ENCODE measurements around the gene ZNF222. TPM values are rescaled to one million over a fixed set of nuclear protein-coding genes. Genes with fewer than 3 reads are reported as not detected.
A peak's percentile ranks its signal among the peaks of the same experiment; 100 is the strongest.

Gene ZNF222
- total RNA-seq, 1 experiment from 2014 or later = 9.3 TPM

DNA sequence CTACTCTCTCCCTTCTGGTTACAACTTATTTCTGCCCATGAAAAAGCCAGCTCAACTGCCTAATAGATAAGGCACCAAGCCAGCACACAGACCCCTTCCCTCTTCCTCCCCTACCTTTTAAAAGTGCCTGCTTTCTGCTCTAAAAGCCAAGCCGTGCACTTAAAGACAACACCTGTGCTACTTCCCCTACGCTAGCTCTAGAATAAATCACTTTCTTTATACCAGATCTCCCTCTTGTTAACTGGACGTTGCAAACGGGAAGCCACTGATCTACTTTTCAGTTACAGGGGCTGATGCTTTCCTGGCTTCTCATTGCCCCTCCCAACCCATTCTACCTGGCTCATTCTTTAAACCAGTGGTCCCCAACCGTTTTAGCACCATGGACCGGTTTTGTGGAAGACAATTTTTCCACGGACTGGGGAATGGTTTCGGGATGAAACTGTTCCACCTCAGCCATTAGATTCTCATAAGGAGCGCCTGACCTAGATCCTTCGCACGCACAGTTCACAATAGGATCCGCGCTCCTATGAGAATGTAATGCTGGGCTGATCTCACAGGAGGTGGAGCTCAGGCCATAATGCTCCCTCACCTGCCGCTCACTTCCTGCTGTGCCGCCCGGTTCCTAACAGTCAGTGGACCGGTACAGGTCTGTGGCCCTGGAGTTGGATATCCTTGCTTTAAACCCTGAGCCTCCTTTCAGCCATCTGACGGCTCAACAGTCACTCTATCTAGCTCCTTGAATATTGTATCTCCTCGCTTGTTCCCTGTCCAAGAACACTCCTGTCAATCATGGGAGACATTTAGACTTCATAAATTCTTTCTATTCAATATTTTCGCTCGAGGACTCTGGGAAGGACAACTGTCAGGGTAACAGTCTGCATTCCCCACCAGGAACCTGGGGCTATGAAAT, 25.8 kb downstream of the ZNF222 start:
- DNase-seq (ENCODE audit: low spot score) = peak; percentile 1
- H3K27me3 ChIP-seq (replicated peaks; ENCODE audit: insufficient read depth, low read depth, low read length, poor library complexity) = peaks cover 20% of the 10 kb centered on the region
- CTCF ChIA-PET = interaction anchor here (0.6 kb wide), 1 partner anchor 65 kb away, joined by 3 read pairs; no protein-coding TSS in a partner anchor
- intact Hi-C loops (cut with micrococcal nuclease; ENCODE audit: unreplicated experiment) = no loop called here
- no peaks in the 10 kb centered on the region for H3K36me3 ChIP-seq (ENCODE audit: insufficient read depth, low read length, poor library complexity, severe bottlenecking)
- peak overlapping the region; percentile 58 for H3K4me3 ChIP-seq (ENCODE audit: low read depth, low read length, poor library complexity, severe bottlenecking)
- BruUV-seq (replicated peaks) = no TSS peak
- H3K9me3 ChIP-seq (ENCODE audit: low read depth, low read length, poor library complexity, severe bottlenecking) = no peaks in the 10 kb centered on the region
- H3K4me1 ChIP-seq (ENCODE audit: insufficient read depth, low read length, poor library complexity, severe bottlenecking) = peaks cover 3% of the 10 kb centered on the region
- no peak for TF ChIP-seq EZH2 (IDR thresholded peaks at IDR 0.05; ENCODE audit: borderline replicate concordance, low read depth, low read length, poor library complexity, severe bottlenecking)
- POLR2A ChIA-PET (ENCODE audit: low non-redundant PET) = no interaction called here
- H3K27ac ChIP-seq (ENCODE audit: low read depth, low read length, poor library complexity, severe bottlenecking) = no peak overlapping the region

DNA sequence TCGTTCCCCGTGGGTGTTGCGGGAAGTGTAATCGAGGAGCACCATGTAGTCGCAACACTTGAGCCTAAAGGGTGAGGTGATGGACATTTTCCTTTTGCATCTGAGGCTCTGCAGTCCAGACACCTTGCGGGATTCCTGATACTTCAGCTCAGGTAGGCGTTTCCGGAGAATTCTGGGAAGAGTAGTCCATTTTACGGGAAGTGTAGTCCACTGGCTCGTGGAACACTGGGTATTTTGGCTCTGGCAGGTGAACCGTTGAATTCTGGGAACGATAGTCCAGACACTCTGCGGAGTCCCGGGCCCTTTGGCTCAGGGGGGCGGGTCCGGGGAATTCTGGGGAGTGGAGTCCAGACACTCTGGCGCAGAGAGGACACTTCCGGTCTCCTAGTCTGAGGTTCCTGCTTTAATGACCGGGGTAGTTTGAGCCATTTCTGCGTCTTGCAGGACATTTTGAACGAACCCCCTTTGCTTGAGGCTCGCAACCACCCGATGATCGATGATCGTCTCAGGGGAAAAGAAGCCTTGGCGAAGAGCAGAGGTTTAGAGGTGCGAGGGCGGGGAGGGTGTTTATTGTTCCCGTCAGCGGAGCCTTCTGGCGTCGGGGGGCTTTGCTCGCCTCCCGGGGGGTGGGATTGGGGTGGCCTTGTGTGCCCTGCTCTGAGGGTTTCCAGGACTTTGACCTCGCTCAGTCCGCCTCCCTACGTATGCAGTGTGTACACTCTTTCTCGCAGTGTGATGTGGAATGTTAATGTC, 26.6 kb downstream of the ZNF222 start, which contains the start of gene ZNF223:
ZNF223 (plus strand) TSS at position 387 of the 753 bp plus-strand sequence. CDS start 3,141 bp downstream, outside the sequence.
- intact Hi-C loops (cut with micrococcal nuclease; ENCODE audit: unreplicated experiment) = no loop called here
- CTCF ChIA-PET = no interaction called here
- H3K4me3 ChIP-seq (ENCODE audit: low read depth, low read length, poor library complexity, severe bottlenecking) = peak within 1 kb of the TSS; percentile 58
- TF ChIP-seq EZH2 (IDR thresholded peaks at IDR 0.05; ENCODE audit: borderline replicate concordance, low read depth, low read length, poor library complexity, severe bottlenecking) = no peak
- TF ChIP-seq, protein P1, sequence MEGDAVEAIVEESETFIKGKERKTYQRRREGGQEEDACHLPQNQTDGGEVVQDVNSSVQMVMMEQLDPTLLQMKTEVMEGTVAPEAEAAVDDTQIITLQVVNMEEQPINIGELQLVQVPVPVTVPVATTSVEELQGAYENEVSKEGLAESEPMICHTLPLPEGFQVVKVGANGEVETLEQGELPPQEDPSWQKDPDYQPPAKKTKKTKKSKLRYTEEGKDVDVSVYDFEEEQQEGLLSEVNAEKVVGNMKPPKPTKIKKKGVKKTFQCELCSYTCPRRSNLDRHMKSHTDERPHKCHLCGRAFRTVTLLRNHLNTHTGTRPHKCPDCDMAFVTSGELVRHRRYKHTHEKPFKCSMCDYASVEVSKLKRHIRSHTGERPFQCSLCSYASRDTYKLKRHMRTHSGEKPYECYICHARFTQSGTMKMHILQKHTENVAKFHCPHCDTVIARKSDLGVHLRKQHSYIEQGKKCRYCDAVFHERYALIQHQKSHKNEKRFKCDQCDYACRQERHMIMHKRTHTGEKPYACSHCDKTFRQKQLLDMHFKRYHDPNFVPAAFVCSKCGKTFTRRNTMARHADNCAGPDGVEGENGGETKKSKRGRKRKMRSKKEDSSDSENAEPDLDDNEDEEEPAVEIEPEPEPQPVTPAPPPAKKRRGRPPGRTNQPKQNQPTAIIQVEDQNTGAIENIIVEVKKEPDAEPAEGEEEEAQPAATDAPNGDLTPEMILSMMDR (conservative IDR thresholded peaks at IDR 0.05; ENCODE audit: low read depth, low read length) = no peak
- POLR2A ChIA-PET (ENCODE audit: low non-redundant PET) = interaction anchor here (0.6 kb wide), 1 partner anchor 22 kb away, joined by 3 read pairs; no protein-coding TSS in a partner anchor
- peak within 1 kb of the TSS; percentile 28 for H3K27ac ChIP-seq (ENCODE audit: low read depth, low read length, poor library complexity, severe bottlenecking)
- no peaks in the 10 kb centered on the region for H3K36me3 ChIP-seq (ENCODE audit: insufficient read depth, low read length, poor library complexity, severe bottlenecking)
- H3K9me3 ChIP-seq (ENCODE audit: low read depth, low read length, poor library complexity, severe bottlenecking) = no peaks in the 10 kb centered on the region
- DNase-seq (ENCODE audit: low spot score) = peak; percentile 97
- peaks cover 20% of the 10 kb centered on the region for H3K27me3 ChIP-seq (replicated peaks; ENCODE audit: insufficient read depth, low read depth, low read length, poor library complexity)
- peaks cover 3% of the 10 kb centered on the region for H3K4me1 ChIP-seq (ENCODE audit: insufficient read depth, low read length, poor library complexity, severe bottlenecking)
- BruUV-seq (replicated peaks) = no TSS peak

DNA sequence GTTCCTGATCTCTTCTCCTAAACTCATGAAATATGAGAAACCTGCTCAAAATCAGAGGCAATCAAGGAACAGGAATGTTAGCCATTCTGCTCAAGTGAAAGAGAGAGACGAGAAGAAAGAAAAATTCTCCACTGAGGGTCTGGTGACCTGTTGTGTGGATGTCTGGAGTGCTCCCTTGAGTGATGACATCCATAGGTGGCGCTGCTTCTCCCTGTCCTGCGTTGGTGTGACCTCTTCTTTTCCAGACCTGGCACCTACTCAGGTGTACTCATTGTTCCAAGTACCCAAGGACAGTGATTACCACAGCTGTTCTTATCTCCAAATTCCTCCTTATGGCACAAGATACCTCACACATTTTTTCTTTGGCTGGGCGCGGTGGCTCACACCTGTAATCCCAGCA, 30.7 kb downstream of the ZNF222 start:
- TF ChIP-seq, protein P1 (conservative IDR thresholded peaks at IDR 0.05; ENCODE audit: low read depth, low read length) = no peak
- TF ChIP-seq EZH2 (IDR thresholded peaks at IDR 0.05; ENCODE audit: borderline replicate concordance, low read depth, low read length, poor library complexity, severe bottlenecking) = no peak
- CTCF ChIA-PET = no interaction called here
- BruUV-seq (replicated peaks) = no TSS peak
- Histone ChIP-seq H3K27ac (ENCODE audit: low read depth, low read length, poor library complexity, severe bottlenecking) (no peak overlapping the region), H3K36me3 (ENCODE audit: insufficient read depth, low read length, poor library complexity, severe bottlenecking) (no peaks in the 10 kb centered on the region), H3K9me3 (ENCODE audit: low read depth, low read length, poor library complexity, severe bottlenecking) (no peaks in the 10 kb centered on the region), H3K4me3 (ENCODE audit: low read depth, low read length, poor library complexity, severe bottlenecking) (no peak overlapping the region), H3K27me3 (replicated peaks; ENCODE audit: insufficient read depth, low read depth, low read length, poor library complexity) (no peaks in the 10 kb centered on the region), H3K4me1 (ENCODE audit: insufficient read depth, low read length, poor library complexity, severe bottlenecking) (peaks cover 3% of the 10 kb centered on the region)
- intact Hi-C loops (cut with micrococcal nuclease; ENCODE audit: unreplicated experiment) = no loop called here
- POLR2A ChIA-PET (ENCODE audit: low non-redundant PET) = no interaction called here
- DNase-seq (ENCODE audit: low spot score) = no peak

Data from A673 (cell line).